ENCODE data around the gene PHF21A.
"Not testable (repeated sequence)": the region's sequence is repeated elsewhere in the genome, so short reads cannot be mapped to it uniquely, and the experiment has no call there.

PHF21A gene

GRCh38 chr11:45900916-45901617 lies 220.2 kb downstream of the PHF21A start:
- DNase-seq, result no peak

DNA sequence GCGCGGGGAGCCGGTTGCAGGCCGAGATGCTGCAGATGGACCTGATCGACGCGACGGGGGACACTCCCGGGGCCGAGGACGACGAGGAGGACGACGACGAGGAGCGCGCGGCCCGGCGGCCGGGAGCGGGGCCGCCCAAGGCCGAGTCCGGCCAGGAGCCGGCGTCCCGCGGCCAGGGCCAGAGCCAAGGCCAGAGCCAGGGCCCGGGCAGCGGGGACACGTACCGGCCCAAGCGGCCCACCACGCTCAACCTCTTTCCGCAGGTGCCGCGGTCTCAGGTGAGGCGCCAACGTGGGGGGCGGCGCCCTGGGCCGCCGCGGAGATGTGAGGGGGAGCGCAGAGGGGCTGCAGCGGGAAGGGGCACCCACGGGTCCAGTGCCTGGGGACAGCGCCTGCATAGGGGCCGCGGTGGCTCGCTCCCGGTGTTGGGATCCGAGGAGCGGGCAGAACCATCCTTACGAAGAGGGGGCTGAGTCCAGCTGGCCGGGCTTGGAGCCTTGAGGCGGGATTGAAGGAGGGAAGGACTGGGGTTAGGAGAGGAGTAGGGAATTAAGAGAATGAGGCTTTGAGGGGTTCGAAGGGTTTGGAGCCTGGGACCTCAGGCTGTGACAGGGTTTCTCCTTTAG lies 221.0 kb downstream of the PHF21A start:
- not testable (repeated sequence) for DNase-seq

DNA sequence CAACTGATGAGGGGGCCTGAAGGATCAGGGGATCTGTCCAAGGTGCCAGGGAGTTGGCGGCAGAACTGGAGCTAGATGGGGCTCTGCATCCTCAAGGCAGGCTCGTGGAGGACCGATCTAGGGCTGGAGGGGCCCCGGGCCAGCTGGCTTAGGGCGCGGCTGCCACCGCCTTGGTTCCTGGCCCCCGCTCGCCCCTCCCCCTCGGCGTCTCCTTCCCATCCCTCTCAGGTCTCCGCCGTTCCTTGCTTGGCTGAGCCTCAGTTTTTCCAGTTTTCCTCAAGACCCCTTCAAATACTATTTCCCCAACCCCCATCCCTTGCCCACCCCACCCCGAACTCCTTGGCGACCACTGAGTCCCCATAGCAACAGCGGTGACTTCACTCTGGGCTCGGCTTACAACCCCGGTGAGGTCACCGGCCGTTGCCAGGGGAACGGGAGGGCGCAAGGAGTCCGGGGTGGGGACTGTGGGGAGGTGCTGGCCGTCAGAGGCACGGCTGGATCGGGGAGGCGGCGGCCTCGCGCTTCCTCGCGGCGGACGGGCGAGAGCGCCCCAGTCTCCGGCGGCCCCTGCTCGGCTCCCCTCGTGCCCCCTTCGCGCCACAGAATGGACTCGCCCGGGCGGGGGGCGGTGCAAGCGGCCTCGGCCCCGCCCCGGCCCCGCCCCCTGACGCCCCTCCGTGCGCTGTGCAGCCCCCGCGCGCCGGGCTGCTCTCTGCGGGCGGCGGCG lies 221.6 kb downstream of the PHF21A start:
- DNase-seq, result peak; percentile 72

GRCh38 chr11:45899086-45899447 lies 222.2 kb downstream of the PHF21A start:
- no peak for DNase-seq

GRCh38 chr11:45897556-45897955 lies 223.7 kb downstream of the PHF21A start:
- DNase-seq, result no peak

GRCh38 chr11:45896422-45896984 lies 224.8 kb downstream of the PHF21A start:
- no peak for DNase-seq

- DNase-seq, result no peak
Measured at GRCh38 chr11:45895553-45896259, 225.5 kb downstream of the PHF21A start.

DNA sequence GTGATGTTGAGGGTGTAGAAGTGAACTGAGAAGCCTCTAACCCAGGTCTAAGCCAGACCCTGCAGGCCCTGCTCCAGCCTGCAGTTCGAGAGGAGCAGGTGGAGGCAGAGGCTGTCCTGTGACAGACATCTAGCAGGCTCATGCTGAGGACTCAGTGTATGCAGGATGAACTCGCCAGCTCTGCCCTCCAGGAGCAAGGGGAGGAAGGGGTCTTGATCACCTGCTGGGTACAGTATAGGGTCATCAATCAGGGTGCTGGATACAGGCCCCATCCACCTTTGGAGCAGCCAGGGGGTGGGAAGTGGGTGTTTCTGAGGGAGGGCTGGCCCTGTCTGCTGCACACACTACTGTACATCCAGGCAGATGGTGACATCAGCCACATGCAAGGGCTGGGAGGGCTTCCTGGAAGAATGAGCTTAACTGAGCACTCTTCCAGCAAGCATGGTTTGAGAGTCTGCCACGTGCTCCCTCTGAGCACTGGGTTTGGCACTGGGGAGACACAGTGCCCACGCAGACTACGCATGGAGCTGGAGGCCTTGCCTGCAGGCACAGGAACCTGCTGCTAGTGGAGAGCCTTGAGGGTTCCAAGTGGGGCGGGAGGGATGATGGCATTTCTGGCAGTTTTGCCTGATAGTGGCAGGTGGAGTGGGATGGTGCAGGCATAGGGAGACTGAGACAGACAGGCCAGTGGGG lies 226.6 kb downstream of the PHF21A start:
- no peak for DNase-seq

GRCh38 chr11:45892856-45893255 lies 228.4 kb downstream of the PHF21A start:
- DNase-seq, result no peak

DNA sequence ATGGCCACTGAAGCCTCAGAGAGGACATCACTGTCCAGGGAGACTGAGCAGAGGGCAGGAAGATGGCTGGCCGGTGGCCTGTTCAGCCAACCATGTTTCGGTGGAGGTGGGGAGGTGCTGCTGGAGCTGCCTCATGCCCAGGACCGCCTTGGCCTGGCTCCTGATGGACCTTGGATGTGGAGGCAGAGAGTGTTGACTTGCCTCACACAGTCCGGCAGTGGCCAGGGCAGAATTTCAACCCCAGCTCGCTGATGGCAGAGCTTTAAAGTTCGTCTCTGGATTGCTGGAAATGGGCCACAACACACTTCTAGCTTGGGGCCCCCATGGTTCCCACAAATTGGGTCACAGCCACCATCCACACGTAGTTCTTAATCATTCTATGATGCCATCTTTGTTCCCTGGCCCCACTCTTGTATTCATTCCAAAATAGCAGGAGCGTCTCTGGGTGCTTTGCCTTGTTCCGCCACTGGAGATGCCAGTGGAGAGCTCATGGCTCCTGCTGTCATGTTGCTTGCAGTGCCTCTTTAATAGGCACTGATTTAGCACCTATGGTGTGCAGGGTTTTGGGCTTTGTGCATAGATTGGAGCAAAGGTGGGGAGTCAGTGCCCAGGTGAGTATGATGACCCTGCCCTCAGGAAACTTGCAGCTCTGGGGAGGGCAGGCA lies 230.2 kb downstream of the PHF21A start:
- no peak for DNase-seq

GRCh38 chr11:45889966-45890365 lies 231.3 kb downstream of the PHF21A start:
- no peak for DNase-seq

DNA sequence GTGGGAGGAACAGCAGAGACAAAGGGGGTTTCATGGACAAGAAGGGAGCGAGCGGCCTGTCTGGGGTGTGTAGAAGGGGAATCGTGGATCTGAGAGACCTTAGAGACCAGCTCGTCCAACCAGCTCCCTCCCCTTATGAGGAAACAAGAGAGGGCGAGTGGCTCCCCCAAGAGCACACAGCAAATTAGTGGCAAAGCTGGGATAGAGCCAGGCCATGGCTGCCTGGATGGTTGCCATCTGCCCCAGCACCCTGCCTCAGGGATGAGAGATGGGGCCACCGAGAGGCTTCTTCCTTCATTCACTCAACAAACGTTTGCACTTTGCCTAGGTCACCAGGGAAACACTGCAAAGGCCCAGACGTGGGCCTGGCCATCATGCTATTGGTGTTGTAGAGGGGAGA lies 231.7 kb downstream of the PHF21A start:
- DNase-seq, result no peak

- DNase-seq, result no peak
Measured at GRCh38 chr11:45887587-45887986, 233.7 kb downstream of the PHF21A start.

DNA sequence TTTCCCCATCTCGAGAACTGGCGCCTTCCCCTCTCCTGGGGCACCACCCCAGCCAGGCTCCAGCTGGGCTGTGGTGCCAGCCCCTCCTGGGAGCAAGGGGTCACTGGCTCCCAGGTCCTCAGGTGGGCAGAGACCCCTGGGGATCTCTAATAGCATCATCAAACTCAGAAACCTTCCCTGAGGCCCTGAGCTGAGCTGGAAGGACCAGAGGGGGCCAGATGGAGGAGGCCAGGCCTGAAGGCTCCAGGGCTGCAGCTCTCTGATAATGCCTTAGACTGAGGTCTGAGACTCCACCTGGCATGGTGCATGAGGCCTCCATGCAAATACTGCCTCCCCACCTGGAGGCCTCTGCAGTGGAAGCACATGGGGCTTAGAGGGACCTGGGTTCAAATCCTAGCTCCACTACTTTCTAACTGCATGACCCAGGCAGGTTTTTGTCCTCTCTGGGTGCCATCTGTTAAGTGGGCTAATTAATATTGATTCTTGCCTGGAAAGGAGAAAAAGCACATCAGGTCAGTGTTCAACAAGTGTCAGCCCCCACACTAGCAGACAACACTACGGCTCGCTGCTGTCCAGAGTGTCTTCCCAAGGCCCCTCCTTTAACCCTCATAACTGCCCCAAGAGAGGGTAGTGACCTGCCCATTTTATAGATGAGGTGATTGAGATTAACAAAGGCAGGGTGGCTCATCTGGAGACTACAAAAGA lies 234.3 kb downstream of the PHF21A start:
- no peak for DNase-seq

GRCh38 chr11:45885921-45886721 lies 235.1 kb downstream of the PHF21A start:
- DNase-seq, result no peak

GRCh38 chr11:45885274-45885920 lies 235.9 kb downstream of the PHF21A start, which contains the start of gene MAPK8IP1:
Gene MAPK8IP1, plus strand, starts transcription at chr11:45885651. Its CDS starts 170 bp downstream, at chr11:45885821.
- peak; percentile 20 for DNase-seq

DNA sequence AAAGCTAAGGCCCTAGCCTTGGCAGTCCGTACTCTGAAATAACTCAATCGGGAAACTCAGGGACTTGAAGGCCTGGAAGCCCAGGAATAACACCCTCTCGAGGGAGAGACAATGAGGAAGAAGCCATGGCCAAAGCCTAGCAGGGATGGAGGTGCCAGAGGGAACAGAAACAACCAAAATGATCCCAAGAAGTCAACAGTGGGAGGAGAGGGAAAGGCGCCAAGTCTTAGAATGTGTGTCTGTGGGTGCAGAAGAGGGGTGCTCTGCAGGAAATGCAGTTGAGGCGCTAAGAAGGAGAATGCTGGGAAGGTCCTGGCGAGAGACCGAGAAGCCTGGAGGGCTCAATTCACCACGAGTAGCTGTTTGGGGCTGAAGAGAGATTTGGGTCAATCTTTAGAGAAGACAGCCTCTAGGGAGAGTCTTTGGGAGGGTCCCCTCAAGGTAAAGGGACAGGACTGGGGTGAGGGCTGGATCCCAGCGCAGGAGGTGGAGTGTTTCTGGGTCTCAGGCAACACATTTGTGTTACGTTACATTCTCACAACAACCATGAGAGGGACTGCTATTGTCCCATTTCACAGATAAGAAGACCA lies 236.6 kb downstream of the PHF21A start:
- no peak for DNase-seq
